Endothelial cell of umbilical vein (primary cell): ENCODE results near the gene PAAF1. TPM values are rescaled to one million over a fixed set of nuclear protein-coding genes. Genes with fewer than 3 reads are reported as not detected.

Source experiments
- BruUV-seq: library from RNA; stranded (reverse); fragments of 400-500 nt; replicated peaks from 2 replicates; lab custom pipeline; 2021; lab: Mats Ljungman, UMichigan
- CTCF ChIA-PET: fragments of 300-600, 350-600 bp; sonication (Branson Sonifier 250); formaldehyde crosslinking; loops from one replicate; lab custom pipeline; 2021; ENCODE audit warnings: antibody characterized with exemption, inconsistent platforms; lab: Charles Lee
- POLR2A ChIA-PET: fragments of 300-600, 350-600 bp; sonication (Branson Sonifier 250); formaldehyde crosslinking; loops from one replicate; lab custom pipeline; 2021; ENCODE audit warnings: antibody characterized with exemption, inconsistent platforms; lab: Charles Lee
- DNase-seq: peaks from one replicate; pipeline ENCODE4 v3.0.0-alpha.2; 2011; ENCODE audit warnings: low read depth, low spot score
- FAIRE-seq: peaks from 2 replicates; lab custom pipeline; 2011; peaks lifted over from hg19 to GRCh38; lab: Jason Lieb, UNC
- H2AFZ ChIP-seq: 2 replicates; pipeline ENCODE4 v1.6.0; 2012; ENCODE audit warnings: low read depth, low read length, control low read depth, inconsistent platforms
- H3K27ac ChIP-seq: 2 replicates; pipeline ENCODE4 v1.5.1; 2011; ENCODE audit warnings: low read depth, mild to moderate bottlenecking, control low read depth, low read length, moderate library complexity; ENCODE audit not compliant: insufficient read depth
- H3K27me3 ChIP-seq, 2 experiments: 2 replicates each; pipeline versions ENCODE4 v1.6.0 to v1.6.1; 2011; ENCODE audit warnings: low read length in 2 of 2, mixed read lengths in 1 of 2; ENCODE audit not compliant: control insufficient read depth in 2 of 2, insufficient read depth in 2 of 2
- H3K36me3 ChIP-seq, 2 experiments: 2 replicates in 1 of 2; 3 replicates in 1 of 2; pipeline ENCODE4 v1.5.1; 2011; ENCODE audit warnings: low read length in 2 of 2, mild to moderate bottlenecking in 1 of 2, moderate library complexity in 1 of 2; ENCODE audit not compliant: control insufficient read depth in 2 of 2, insufficient read depth in 2 of 2; ENCODE audit errors: extremely low read depth in 1 of 2
- H3K4me1 ChIP-seq: 3 replicates; pipeline ENCODE4 v1.5.1; 2011; ENCODE audit warnings: mild to moderate bottlenecking, low read length; ENCODE audit not compliant: control insufficient read depth, insufficient read depth; ENCODE audit errors: extremely low read depth
- H3K4me2 ChIP-seq: 2 replicates; pipeline ENCODE4 v1.6.1; 2011; ENCODE audit warnings: low read length, control low read depth, mixed read lengths; ENCODE audit not compliant: insufficient read depth
- H3K4me3 ChIP-seq, 3 experiments: fragments of 200-600 bp in 1 of 3; sonication (generic), shearing (Covaris generic) in 1 of 3; replicated peaks in 1 of 3; 2 replicates each; pipeline ENCODE4 v1.5.1; 2011 to 2016; ENCODE audit warnings: control low read depth in 3 of 3, low read length in 3 of 3, mild to moderate bottlenecking in 2 of 3, inconsistent platforms in 1 of 3, low read depth in 1 of 3, moderate library complexity in 1 of 3; ENCODE audit not compliant: insufficient read depth in 1 of 3
- H3K79me2 ChIP-seq: 2 replicates; pipeline ENCODE4 v1.6.0; 2012; ENCODE audit warnings: low read length, inconsistent platforms; ENCODE audit not compliant: control insufficient read depth, insufficient read depth
- H3K9ac ChIP-seq: replicated peaks from 2 replicates; pipeline ENCODE3; 2011; ENCODE audit warnings: low read length, control low read depth; ENCODE audit not compliant: insufficient read depth; ENCODE audit errors: extremely low read depth
- H3K9me1 ChIP-seq: replicated peaks from 3 replicates; pipeline ENCODE4 v1.6.0; 2011; ENCODE audit warnings: mild to moderate bottlenecking, low read length; ENCODE audit not compliant: control insufficient read depth, insufficient read depth; ENCODE audit errors: extremely low read depth
- H3K9me3 ChIP-seq: replicated peaks from 2 replicates; pipeline ENCODE4 v1.5.1; 2012; ENCODE audit warnings: low read length, inconsistent platforms; ENCODE audit not compliant: control insufficient read depth, insufficient read depth
- H4K20me1 ChIP-seq: replicated peaks from 2 replicates; pipeline ENCODE3; 2011; ENCODE audit warnings: mild to moderate bottlenecking, low read length; ENCODE audit not compliant: control insufficient read depth, insufficient read depth; ENCODE audit errors: extremely low read depth
- CTCF ChIP-seq, 2 donors: IDR thresholded peaks; 1 replicate in 1 of 2; 2 replicates in 1 of 2; pipeline ENCODE4 v1.5.1; 2011; ENCODE audit warnings: low read length in 2 of 2, mild to moderate bottlenecking in 2 of 2, moderate library complexity in 2 of 2, control low read depth in 1 of 2, inconsistent platforms in 1 of 2, low read depth in 1 of 2; ENCODE audit not compliant: insufficient read depth in 1 of 2; ENCODE audit errors: extremely low read depth in 1 of 2
- EZH2 ChIP-seq: IDR thresholded peaks from 2 replicates; pipeline ENCODE4 v1.6.1; 2012; ENCODE audit warnings: borderline replicate concordance, low read depth, mild to moderate bottlenecking, moderate library complexity, low read length, inconsistent platforms; ENCODE audit not compliant: severe bottlenecking
- FOS ChIP-seq: IDR thresholded peaks from 2 replicates; pipeline ENCODE4 v1.6.1; 2011; ENCODE audit warnings: mild to moderate bottlenecking, low read length, moderate library complexity, borderline replicate concordance; ENCODE audit not compliant: insufficient read depth
- GATA2 ChIP-seq: IDR thresholded peaks from 2 replicates; pipeline ENCODE4 v1.7.0; 2011; ENCODE audit warnings: low read depth, mild to moderate bottlenecking, moderate library complexity, mixed read lengths, low read length; ENCODE audit not compliant: insufficient read length, insufficient read depth
- JUN ChIP-seq: IDR thresholded peaks from 2 replicates; pipeline ENCODE4 v1.6.1; 2011; ENCODE audit warnings: borderline replicate concordance, low read depth; ENCODE audit not compliant: insufficient read length, insufficient read depth
- MAX ChIP-seq: IDR thresholded peaks from 2 replicates; pipeline ENCODE4 v1.6.1; 2011; ENCODE audit not compliant: insufficient read depth, insufficient read length
- MYC ChIP-seq: IDR thresholded peaks from one replicate; pipeline ENCODE4 v1.6.1; 2011; ENCODE audit warnings: mild to moderate bottlenecking, low read depth, low read length
- POLR2A ChIP-seq: IDR thresholded peaks from 2 replicates; pipeline ENCODE4 v1.6.1; 2012; ENCODE audit warnings: low read depth, mild to moderate bottlenecking, control low read depth, low read length
- POLR2AphosphoS5 ChIP-seq: IDR thresholded peaks from 2 replicates; pipeline ENCODE4 v1.6.1; 2012; ENCODE audit warnings: low read depth, mild to moderate bottlenecking, control low read depth, low read length, moderate library complexity; ENCODE audit not compliant: insufficient read depth
- dilution Hi-C: fragments of 300-500 bp; cut with MboI; formaldehyde crosslinking; loops from one replicate; pipeline ENCODE4 v1.15.0; 2019; ENCODE audit warnings: low sequenced_read_pairs; ENCODE audit not compliant: extremely low pct_ligation_motif_present
- intact Hi-C: fragments of 100-400 bp; cut with micrococcal nuclease; formaldehyde crosslinking; loops from one replicate; pipeline ENCODE4 v1.10.0; 2022
- polyA plus RNA-seq, 4 experiments: library from polyadenylated mRNA; depleted of rRNA in 3 of 4; stranded (reverse) in 3 of 4; unstranded in 1 of 4; fragments of >200 nt; gene quantifications; 2 replicates each; pipeline versions ENCODE4 v1.2.1 to v1.2.3, GENCODE V29; 2011 to 2012; ENCODE audit warnings: missing spikeins in 1 of 4
- total RNA-seq: library from RNA; stranded (reverse); gene quantifications from 2 replicates; pipeline ENCODE4 v1.2.3, GENCODE V29; 2021

The PAAF1 gene
- total and polyA plus RNA-seq, 2 donors (not counting 3 experiments of a cell fraction or from before 2014, with no cell fraction given): 9.8 to 16.1 TPM

- Histone ChIP-seq H3K36me3 (no peaks in the 10 kb centered on the region), H3K4me3 (no peak overlapping the region), H3K27me3 (no peaks in the 10 kb centered on the region), H3K9me1 (no peaks in the 10 kb centered on the region), H3K9me3 (no peaks in the 10 kb centered on the region), H3K27ac (no peak overlapping the region), H3K79me2 (no peaks in the 10 kb centered on the region), H4K20me1 (no peaks in the 10 kb centered on the region), H2AFZ (no peak overlapping the region), H3K9ac (no peak overlapping the region), H3K4me2 (no peak overlapping the region), H3K4me1 (no peaks in the 10 kb centered on the region)
- no peak for DNase-seq
- no TSS peak for BruUV-seq
- intact Hi-C loops: no loop called here
- ChIA-PET CTCF (no interaction called here), POLR2A (no interaction called here)
- dilution Hi-C loops: no loop called here
- FAIRE-seq: no peak
- TF ChIP-seq EZH2 (no peak), POLR2A (no peak), MAX (no peak), CTCF (IDR thresholded peaks at IDR 0.05; ENCODE audit: extremely low read depth in 1 of 2, insufficient read depth in 1 of 2, low read depth in 1 of 2, low read length in 2 of 2) (no peak), JUN (no peak), FOS (no peak), POLR2AphosphoS5 (no peak), GATA2 (no peak), MYC (no peak)
Observed at GRCh38 chr11:73944901-73945300, 68.1 kb downstream of the PAAF1 start.
